Fibroblast of mammary gland (primary cell): ENCODE data around the gene PLEKHO1.
"Not testable (repeated sequence)": the region's sequence is repeated elsewhere in the genome, so short reads cannot be mapped to it uniquely, and the experiment has no call there.

Experiments used
- DNase-seq: peaks from one replicate; pipeline ENCODE4 v3.0.0-alpha.2; 2010; ENCODE audit warnings: low read depth
- H3K4me3 ChIP-seq: 2 replicates; pipeline ENCODE4 v1.5.1; 2011; ENCODE audit warnings: low read depth, mild to moderate bottlenecking, low read length, moderate library complexity; ENCODE audit not compliant: control insufficient read depth
- TF ChIP-seq, protein P1 (sequence below): conservative IDR thresholded peaks from 2 replicates; pipeline ENCODE4 v1.5.1; 2011; ENCODE audit warnings: low read depth, low read length, inconsistent platforms; ENCODE audit not compliant: control insufficient read depth, insufficient read depth

The PLEKHO1 gene

DNA sequence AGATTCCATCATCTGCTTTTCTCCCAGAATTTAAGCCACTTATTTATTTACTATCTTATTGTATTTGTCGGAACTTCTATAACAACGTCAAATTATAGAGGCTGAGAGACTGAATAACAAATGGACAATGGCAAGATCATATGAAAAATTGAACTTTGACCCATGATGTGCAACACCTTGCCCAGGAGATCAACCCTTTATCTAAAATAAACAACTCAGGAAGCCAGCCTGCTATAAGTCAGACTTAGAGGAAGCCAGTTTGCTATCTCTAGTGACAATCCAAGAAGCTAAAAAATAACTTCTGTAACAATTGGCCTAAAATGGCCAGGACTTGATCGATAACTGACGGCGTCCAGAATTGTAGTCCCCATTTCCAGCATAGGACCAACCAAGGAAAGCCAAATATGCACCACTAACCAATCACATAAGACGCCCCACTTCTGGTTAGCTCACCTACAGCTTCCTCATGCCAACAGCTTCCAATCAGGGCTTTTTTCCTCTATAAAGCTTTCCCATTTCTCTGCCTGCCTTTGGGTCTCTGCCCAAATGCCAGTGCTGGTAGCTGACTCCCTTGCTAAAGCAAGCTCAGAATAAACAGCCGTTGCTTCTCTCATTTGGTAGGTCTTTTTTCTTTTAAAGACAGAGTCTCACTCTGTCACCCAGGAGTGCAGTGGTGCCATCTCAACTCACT is 57.7 kb downstream of the PLEKHO1 start:
- TF ChIP-seq, protein P1, sequence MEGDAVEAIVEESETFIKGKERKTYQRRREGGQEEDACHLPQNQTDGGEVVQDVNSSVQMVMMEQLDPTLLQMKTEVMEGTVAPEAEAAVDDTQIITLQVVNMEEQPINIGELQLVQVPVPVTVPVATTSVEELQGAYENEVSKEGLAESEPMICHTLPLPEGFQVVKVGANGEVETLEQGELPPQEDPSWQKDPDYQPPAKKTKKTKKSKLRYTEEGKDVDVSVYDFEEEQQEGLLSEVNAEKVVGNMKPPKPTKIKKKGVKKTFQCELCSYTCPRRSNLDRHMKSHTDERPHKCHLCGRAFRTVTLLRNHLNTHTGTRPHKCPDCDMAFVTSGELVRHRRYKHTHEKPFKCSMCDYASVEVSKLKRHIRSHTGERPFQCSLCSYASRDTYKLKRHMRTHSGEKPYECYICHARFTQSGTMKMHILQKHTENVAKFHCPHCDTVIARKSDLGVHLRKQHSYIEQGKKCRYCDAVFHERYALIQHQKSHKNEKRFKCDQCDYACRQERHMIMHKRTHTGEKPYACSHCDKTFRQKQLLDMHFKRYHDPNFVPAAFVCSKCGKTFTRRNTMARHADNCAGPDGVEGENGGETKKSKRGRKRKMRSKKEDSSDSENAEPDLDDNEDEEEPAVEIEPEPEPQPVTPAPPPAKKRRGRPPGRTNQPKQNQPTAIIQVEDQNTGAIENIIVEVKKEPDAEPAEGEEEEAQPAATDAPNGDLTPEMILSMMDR: no peak
- DNase-seq: no peak
- no peak overlapping the region for H3K4me3 ChIP-seq

DNA sequence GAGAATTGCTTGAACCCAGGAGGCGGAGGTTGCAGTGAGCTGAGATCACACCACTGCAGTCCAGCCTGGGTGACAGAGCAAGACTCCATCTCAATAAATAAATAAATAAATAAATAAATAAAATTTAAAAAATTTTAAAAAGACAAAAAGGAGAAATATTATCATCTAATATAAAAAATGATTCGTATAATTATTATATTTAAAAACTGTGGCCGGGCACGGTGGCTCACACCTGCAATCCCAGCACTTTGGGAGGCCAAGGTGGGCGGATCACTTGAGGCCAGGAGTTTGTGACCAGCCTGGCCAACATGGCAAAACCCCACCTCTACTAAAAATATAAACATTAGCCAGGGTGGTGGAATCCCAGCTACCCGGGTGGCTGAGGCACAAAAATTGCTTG is 58.7 kb downstream of the PLEKHO1 start:
- H3K4me3 ChIP-seq, DNase-seq: not testable (repeated sequence)
